Small intestine (tissue), 7 donors: Measurements from ENCODE around the gene CYSRT1. TPM values are rescaled to one million over a fixed set of nuclear protein-coding genes. Genes with fewer than 3 reads are reported as not detected.
A peak's percentile ranks its signal among the peaks of the same experiment; 100 is the strongest.

Experiments
- DNase-seq, 2 donors: peaks; one replicate each; pipeline versions ENCODE4 v3.0.0 to v3.0.0-alpha.2; 2013
- FAIRE-seq: peaks from 2 replicates; lab custom pipeline; 2012; peaks lifted over from hg19 to GRCh38; lab: Jason Lieb, UNC
- H3K27ac ChIP-seq, 3 donors: one replicate each; pipeline ENCODE4 v1.5.1; 2013; ENCODE audit warnings: low read length in 2 of 3, mild to moderate bottlenecking in 2 of 3, control low read depth in 1 of 3, inconsistent platforms in 1 of 3, low read depth in 1 of 3, moderate library complexity in 1 of 3
- H3K27me3 ChIP-seq, 3 donors: one replicate each; pipeline ENCODE4 v1.6.1; 2013; ENCODE audit warnings: low read length in 3 of 3, inconsistent platforms in 1 of 3; ENCODE audit not compliant: control insufficient read depth in 3 of 3, insufficient read depth in 3 of 3
- H3K36me3 ChIP-seq, 3 donors: one replicate each; pipeline ENCODE4 v1.6.1; 2013; ENCODE audit warnings: low read length in 3 of 3, inconsistent platforms in 1 of 3, low read depth in 1 of 3, mild to moderate bottlenecking in 1 of 3, moderate library complexity in 1 of 3; ENCODE audit not compliant: control insufficient read depth in 3 of 3, insufficient read depth in 2 of 3
- H3K4me1 ChIP-seq, 3 donors: one replicate each; pipeline ENCODE4 v1.6.1; 2013; ENCODE audit warnings: low read length in 2 of 3, inconsistent platforms in 1 of 3, low read depth in 1 of 3, mild to moderate bottlenecking in 1 of 3, moderate library complexity in 1 of 3; ENCODE audit not compliant: control insufficient read depth in 3 of 3, insufficient read depth in 2 of 3
- H3K4me3 ChIP-seq, 3 donors: one replicate each; pipeline ENCODE4 v1.5.1; 2013; ENCODE audit warnings: low read length in 3 of 3, control low read depth in 1 of 3, inconsistent platforms in 1 of 3, low read depth in 1 of 3, mild to moderate bottlenecking in 1 of 3, moderate library complexity in 1 of 3
- H3K9me3 ChIP-seq, 2 donors: one replicate each; pipeline ENCODE4 v1.6.1; 2013; ENCODE audit warnings: low read depth in 1 of 2, low read length in 1 of 2; ENCODE audit not compliant: control insufficient read depth in 2 of 2, insufficient read depth in 1 of 2
- WGBS, 3 donors: extraction: QIAGEN DNeasy Blood & Tissue Kit; methylation state at CpG; one replicate each; pipeline ENCODE4 v1.1.7; 2013; 5-methylcytosine and 5-hydroxymethylcytosine counted together
- polyA plus RNA-seq, 4 donors: library from polyadenylated mRNA; stranded (reverse) in 3 of 4; unstranded in 1 of 4; fragments of 200-250 nt in 3 of 4; fragments of 120-200 nt in 1 of 4; gene quantifications; one replicate each; pipeline versions ENCODE4 v1.2.1 to v1.2.3, GENCODE V29; 2013
- donor health status: healthy with polysubstance abuse.
- donor health status: control.
- donor health status: control.
- donor health status: Bipolar disorder and iron deficiency.
- donor health status: healthy.

The CYSRT1 gene
- polyA plus RNA-seq, 4 donors, result 0.57 to 70.0 (median 1.5) TPM

GRCh38 chr9:137243626-137244485, 18.9 kb downstream of the CYSRT1 start:
- Histone ChIP-seq H3K27me3 (no peaks in the 10 kb centered on the region), H3K4me3 (peak overlapping the region in 1 of 3 donors; percentile 96), H3K4me1 (peaks cover 0 to 36% (median 4%) of the 10 kb centered on the region in 3 donors), H3K27ac (peak overlapping the region in 1 of 3 donors; percentile 5), H3K9me3 (no peaks in the 10 kb centered on the region), H3K36me3 (peaks cover 4 to 30% (median 9%) of the 10 kb centered on the region in 3 donors)
- WGBS, 3 donors, result 47 to 62% (median 57%) methylated on average over 15 of the region's 15 CpGs
- DNase-seq (peak in 1 of 2 donors; percentile 27), FAIRE-seq (no peak)

GRCh38 chr9:137244486-137245449, 19.8 kb downstream of the CYSRT1 start:
- DNase-seq (no peak), FAIRE-seq (no peak)
- Histone ChIP-seq H3K27me3 (no peaks in the 10 kb centered on the region), H3K36me3 (peaks cover 4 to 27% (median 9%) of the 10 kb centered on the region in 3 donors), H3K4me1 (peaks cover 0 to 31% (median 4%) of the 10 kb centered on the region in 3 donors), H3K9me3 (no peaks in the 10 kb centered on the region), H3K27ac (no peak overlapping the region), H3K4me3 (no peak overlapping the region)
- 72 to 82% (median 78%) methylated on average over 35 to 36 of the region's 36 CpGs for WGBS, 3 donors

GRCh38 chr9:137245450-137246421, 20.8 kb downstream of the CYSRT1 start:
- DNase-seq, result no peak
- FAIRE-seq, result no peak
- 84 to 90% (median 90%) methylated on average over 20 to 25 of the region's 25 CpGs for WGBS, 3 donors
- Histone ChIP-seq H3K27me3 (no peaks in the 10 kb centered on the region), H3K9me3 (no peaks in the 10 kb centered on the region), H3K4me3 (no peak overlapping the region), H3K27ac (no peak overlapping the region), H3K36me3 (peaks cover 4 to 27% (median 9%) of the 10 kb centered on the region in 3 donors), H3K4me1 (peaks cover 0 to 28% (median 4%) of the 10 kb centered on the region in 3 donors)

- H3K9me3 ChIP-seq, result no peaks in the 10 kb centered on the region
- H3K4me1 ChIP-seq, result peaks cover 0 to 32% (median 4%) of the 10 kb centered on the region in 3 donors
- WGBS, 3 donors, result 71 to 79% (median 73%) methylated on average over 20 of the region's 20 CpGs
- FAIRE-seq, result no peak
- no peak for DNase-seq
- H3K27ac ChIP-seq, result no peak overlapping the region
- H3K36me3 ChIP-seq, result peaks cover 3 to 20% (median 6%) of the 10 kb centered on the region in 3 donors
- no peaks in the 10 kb centered on the region for H3K27me3 ChIP-seq
- no peak overlapping the region for H3K4me3 ChIP-seq
Observed at GRCh38 chr9:137247135-137247915, 22.4 kb downstream of the CYSRT1 start.

- no peak overlapping the region for H3K27ac ChIP-seq
- H3K27me3 ChIP-seq, result no peaks in the 10 kb centered on the region
- H3K36me3 ChIP-seq, result peaks cover 2 to 15% (median 2%) of the 10 kb centered on the region in 3 donors
- 79 to 86% (median 85%) methylated on average over 6 of the region's 6 CpGs for WGBS, 3 donors
- no peak for DNase-seq
- FAIRE-seq, result no peak
- no peak overlapping the region for H3K4me3 ChIP-seq
- H3K4me1 ChIP-seq, result peaks cover 0 to 32% (median 1%) of the 10 kb centered on the region in 3 donors
- H3K9me3 ChIP-seq, result no peaks in the 10 kb centered on the region
Observed at GRCh38 chr9:137247916-137248175, 22.9 kb downstream of the CYSRT1 start.

GRCh38 chr9:137250329-137251193, 25.6 kb downstream of the CYSRT1 start:
- WGBS, 3 donors, result 47 to 61% (median 54%) methylated on average over 14 to 18 of the region's 18 CpGs
- no peak overlapping the region for H3K4me3 ChIP-seq
- DNase-seq (no peak), FAIRE-seq (no peak)
- no peaks in the 10 kb centered on the region for H3K36me3 ChIP-seq
- H3K27ac ChIP-seq, result no peak overlapping the region
- no peaks in the 10 kb centered on the region for H3K27me3 ChIP-seq
- H3K4me1 ChIP-seq, result peaks cover 0 to 24% (median 3%) of the 10 kb centered on the region in 3 donors
- no peaks in the 10 kb centered on the region for H3K9me3 ChIP-seq

- no peak within 1 kb of the TSS for H3K27ac ChIP-seq
- DNase-seq, result no peak
- 65 to 78% (median 68%) methylated on average over 2 to 4 of the region's 4 CpGs for WGBS, 3 donors
- no peaks in the 10 kb centered on the region for H3K27me3 ChIP-seq
- H3K9me3 ChIP-seq, result no peaks in the 10 kb centered on the region
- H3K36me3 ChIP-seq, result peaks cover 0 to 2% (median 0%) of the 10 kb centered on the region in 3 donors
- H3K4me3 ChIP-seq, result no peak within 1 kb of the TSS
- peaks cover 3 to 26% (median 4%) of the 10 kb centered on the region in 3 donors for H3K4me1 ChIP-seq
- no peak for FAIRE-seq
Observed at GRCh38 chr9:137251194-137251461, 26.2 kb downstream of the CYSRT1 start, which contains the start of gene STPG3. Gene STPG3 (plus strand): TSS chr9:137251286. CDS start chr9:137251287, 1 bp downstream.
